ENCODE measurements around the gene GGA1. TPM values are rescaled to one million over a fixed set of nuclear protein-coding genes. Genes with fewer than 3 reads are reported as not detected.

The GGA1 gene
- total and polyA plus RNA-seq, 2 experiments from 2014 or later: 29.7 TPM

- no peaks in the 10 kb centered on the region for H3K9me3 ChIP-seq (ENCODE audit: low read depth)
- H3K4me1 ChIP-seq (ENCODE audit: insufficient read depth): peaks cover 34% of the 10 kb centered on the region
- H3K79me2 ChIP-seq (ENCODE audit: insufficient read depth): peaks cover 83% of the 10 kb centered on the region
- TF ChIP-seq EZH2phosphoT487 (IDR thresholded peaks at IDR 0.05; ENCODE audit: insufficient read depth, low read depth): no peak
- no peak for TF ChIP-seq EZH2 (IDR thresholded peaks at IDR 0.05; ENCODE audit: insufficient read depth, poor library complexity, severe bottlenecking)
- DNase-seq: peak; percentile 63
- in situ Hi-C loops (cut with MboI): no loop called here
- no peak overlapping the region for H3K4me3 ChIP-seq
- H3K9ac ChIP-seq: no peak overlapping the region
- 55 to 62% methylated on average over 14 to 16 of the region's 16 CpGs for WGBS, 2 experiments (ENCODE audit: low coverage in 1 of 2, low lambda C conversion rate in 2 of 2, missing lambda C conversion rate in 2 of 2)
- peaks cover 62% of the 10 kb centered on the region for H3F3A ChIP-seq (ENCODE audit: insufficient read depth)
- H2AFZ ChIP-seq: no peak overlapping the region
- no peaks in the 10 kb centered on the region for H3K27me3 ChIP-seq (replicated peaks; ENCODE audit: insufficient read depth)
- H3K9me2 ChIP-seq (ENCODE audit: insufficient read depth): no peaks in the 10 kb centered on the region
- H3K4me2 ChIP-seq (ENCODE audit: unreplicated experiment): no peak overlapping the region
- no peak overlapping the region for H3K27ac ChIP-seq
- H4K20me1 ChIP-seq (ENCODE audit: insufficient read depth): peaks cover 18% of the 10 kb centered on the region; the same call in 1 of the 2 replicates
- peaks cover 32% of the 10 kb centered on the region; the same call in 1 of the 2 replicates for H3K36me3 ChIP-seq (ENCODE audit: low read depth)
Observed at GRCh38 chr22:37566903-37567798, 41.5 kb upstream of the GGA1 start.

GRCh38 chr22:37568012-37568411 is 40.6 kb upstream of the GGA1 start:
- H2AFZ ChIP-seq: no peak overlapping the region
- H3K79me2 ChIP-seq (ENCODE audit: insufficient read depth): peaks cover 74% of the 10 kb centered on the region
- H3K4me2 ChIP-seq (ENCODE audit: unreplicated experiment): no peak overlapping the region
- H3F3A ChIP-seq (ENCODE audit: insufficient read depth): peaks cover 56% of the 10 kb centered on the region
- peaks cover 18% of the 10 kb centered on the region; the same call in 1 of the 2 replicates for H4K20me1 ChIP-seq (ENCODE audit: insufficient read depth)
- in situ Hi-C loops (cut with MboI): no loop called here
- H3K27me3 ChIP-seq (replicated peaks; ENCODE audit: insufficient read depth): no peaks in the 10 kb centered on the region
- no peak for TF ChIP-seq EZH2 (IDR thresholded peaks at IDR 0.05; ENCODE audit: insufficient read depth, poor library complexity, severe bottlenecking)
- TF ChIP-seq EZH2phosphoT487 (IDR thresholded peaks at IDR 0.05; ENCODE audit: insufficient read depth, low read depth): no peak
- H3K27ac ChIP-seq: no peak overlapping the region
- no peak overlapping the region for H3K4me3 ChIP-seq
- no peak for DNase-seq
- WGBS, 2 experiments (ENCODE audit: low coverage in 1 of 2, low lambda C conversion rate in 2 of 2, missing lambda C conversion rate in 2 of 2): 92 to 96% methylated on average over 10 to 15 of the region's 15 CpGs
- H3K36me3 ChIP-seq (ENCODE audit: low read depth): peaks cover 32% of the 10 kb centered on the region; the same call in 1 of the 2 replicates
- no peaks in the 10 kb centered on the region for H3K9me3 ChIP-seq (ENCODE audit: low read depth)
- no peak overlapping the region for H3K9ac ChIP-seq
- peaks cover 26% of the 10 kb centered on the region for H3K4me1 ChIP-seq (ENCODE audit: insufficient read depth)
- H3K9me2 ChIP-seq (ENCODE audit: insufficient read depth): no peaks in the 10 kb centered on the region

- Histone ChIP-seq H3K79me2 (ENCODE audit: insufficient read depth) (peaks cover 70% of the 10 kb centered on the region), H4K20me1 (ENCODE audit: insufficient read depth) (peaks cover 17% of the 10 kb centered on the region; the same call in 1 of the 2 replicates), H3K27ac (no peak overlapping the region), H3K9me3 (ENCODE audit: low read depth) (no peaks in the 10 kb centered on the region), H2AFZ (no peak overlapping the region), H3K4me2 (ENCODE audit: unreplicated experiment) (no peak overlapping the region), H3K36me3 (ENCODE audit: low read depth) (peaks cover 32% of the 10 kb centered on the region; the same call in 1 of the 2 replicates), H3F3A (ENCODE audit: insufficient read depth) (peaks cover 58% of the 10 kb centered on the region), H3K27me3 (replicated peaks; ENCODE audit: insufficient read depth) (no peaks in the 10 kb centered on the region), H3K4me1 (ENCODE audit: insufficient read depth) (peaks cover 23% of the 10 kb centered on the region), H3K4me3 (no peak overlapping the region), H3K9ac (no peak overlapping the region), H3K9me2 (ENCODE audit: insufficient read depth) (no peaks in the 10 kb centered on the region)
- 83 to 85% methylated on average over 14 of the region's 14 CpGs for WGBS, 2 experiments (ENCODE audit: low coverage in 1 of 2, low lambda C conversion rate in 2 of 2, missing lambda C conversion rate in 2 of 2)
- TF ChIP-seq EZH2 (IDR thresholded peaks at IDR 0.05; ENCODE audit: insufficient read depth, poor library complexity, severe bottlenecking): no peak
- no peak for TF ChIP-seq EZH2phosphoT487 (IDR thresholded peaks at IDR 0.05; ENCODE audit: insufficient read depth, low read depth)
- DNase-seq: no peak
- in situ Hi-C loops (cut with MboI): no loop called here
Observed at GRCh38 chr22:37568448-37569008, 40.1 kb upstream of the GGA1 start.

- 58 to 71% methylated on average over 16 to 21 of the region's 21 CpGs for WGBS, 2 experiments (ENCODE audit: low coverage in 1 of 2, low lambda C conversion rate in 2 of 2, missing lambda C conversion rate in 2 of 2)
- H3K79me2 ChIP-seq (ENCODE audit: insufficient read depth): peaks cover 63% of the 10 kb centered on the region
Observed at GRCh38 chr22:37569009-37569920, 39.4 kb upstream of the GGA1 start.

More at GRCh38 chr22:37569009-37569920, 39.4 kb upstream of the GGA1 start:
- Histone ChIP-seq H3K9ac (no peak overlapping the region), H3K27me3 (replicated peaks; ENCODE audit: insufficient read depth) (no peaks in the 10 kb centered on the region), H3K27ac (no peak overlapping the region), H3K4me1 (ENCODE audit: insufficient read depth) (peaks cover 16% of the 10 kb centered on the region), H3K4me2 (ENCODE audit: unreplicated experiment) (no peak overlapping the region), H2AFZ (no peak overlapping the region), H3K9me2 (ENCODE audit: insufficient read depth) (no peaks in the 10 kb centered on the region), H3K36me3 (ENCODE audit: low read depth) (peaks cover 32% of the 10 kb centered on the region; the same call in 1 of the 2 replicates), H3K4me3 (no peak overlapping the region), H4K20me1 (ENCODE audit: insufficient read depth) (peaks cover 10% of the 10 kb centered on the region; the same call in 1 of the 2 replicates), H3K9me3 (ENCODE audit: low read depth) (no peaks in the 10 kb centered on the region), H3F3A (ENCODE audit: insufficient read depth) (peaks cover 57% of the 10 kb centered on the region)
- TF ChIP-seq EZH2 (IDR thresholded peaks at IDR 0.05; ENCODE audit: insufficient read depth, poor library complexity, severe bottlenecking) (no peak), EZH2phosphoT487 (IDR thresholded peaks at IDR 0.05; ENCODE audit: insufficient read depth, low read depth) (no peak)
- in situ Hi-C loops (cut with MboI): no loop called here
- DNase-seq: no peak
